22Rv1 (cell line): ENCODE data around the gene WWOX.

Experiments used
- ZFX ChIP-seq: fragments of 450-650 bp; IDR thresholded peaks from 2 replicates; pipeline ENCODE4 v1.6.1; 2017; ENCODE audit warnings: antibody characterized with exemption, borderline replicate concordance
- TF ChIP-seq, protein P1 (sequence below): fragments of 450-650 bp; IDR thresholded peaks from 2 replicates; pipeline ENCODE4 v1.5.1; 2017; ENCODE audit warnings: mild to moderate bottlenecking

DNA sequence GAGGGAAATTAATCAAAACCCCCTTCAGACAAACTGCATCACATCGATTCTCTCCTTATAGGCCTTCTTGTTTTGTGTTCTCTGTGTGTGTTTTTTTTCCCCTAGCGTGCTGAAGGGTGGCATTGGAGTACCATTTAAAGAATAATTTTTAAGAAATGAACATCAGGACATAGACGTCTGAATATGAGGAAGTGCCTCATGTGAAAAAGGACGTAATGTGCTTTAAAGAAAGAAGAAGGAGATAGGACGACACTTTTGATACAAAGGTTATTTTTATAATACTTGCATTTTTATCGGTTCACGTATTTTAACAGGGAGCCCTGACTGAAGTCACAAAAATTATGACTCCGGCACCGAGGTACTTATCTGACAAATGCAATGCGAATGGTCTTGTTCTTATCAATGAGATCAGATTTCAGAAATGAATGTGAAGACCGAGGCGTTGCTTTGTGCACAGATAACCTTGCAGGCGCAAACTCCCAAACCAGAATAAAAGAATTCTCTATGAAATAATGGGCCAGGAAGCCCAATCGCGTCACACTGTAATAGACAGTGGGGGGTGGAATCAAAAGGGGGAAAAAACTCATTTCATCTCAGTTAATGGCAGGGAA, 894.8 kb downstream of the WWOX start:
- TF ChIP-seq, protein P1, sequence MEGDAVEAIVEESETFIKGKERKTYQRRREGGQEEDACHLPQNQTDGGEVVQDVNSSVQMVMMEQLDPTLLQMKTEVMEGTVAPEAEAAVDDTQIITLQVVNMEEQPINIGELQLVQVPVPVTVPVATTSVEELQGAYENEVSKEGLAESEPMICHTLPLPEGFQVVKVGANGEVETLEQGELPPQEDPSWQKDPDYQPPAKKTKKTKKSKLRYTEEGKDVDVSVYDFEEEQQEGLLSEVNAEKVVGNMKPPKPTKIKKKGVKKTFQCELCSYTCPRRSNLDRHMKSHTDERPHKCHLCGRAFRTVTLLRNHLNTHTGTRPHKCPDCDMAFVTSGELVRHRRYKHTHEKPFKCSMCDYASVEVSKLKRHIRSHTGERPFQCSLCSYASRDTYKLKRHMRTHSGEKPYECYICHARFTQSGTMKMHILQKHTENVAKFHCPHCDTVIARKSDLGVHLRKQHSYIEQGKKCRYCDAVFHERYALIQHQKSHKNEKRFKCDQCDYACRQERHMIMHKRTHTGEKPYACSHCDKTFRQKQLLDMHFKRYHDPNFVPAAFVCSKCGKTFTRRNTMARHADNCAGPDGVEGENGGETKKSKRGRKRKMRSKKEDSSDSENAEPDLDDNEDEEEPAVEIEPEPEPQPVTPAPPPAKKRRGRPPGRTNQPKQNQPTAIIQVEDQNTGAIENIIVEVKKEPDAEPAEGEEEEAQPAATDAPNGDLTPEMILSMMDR: no peak
- TF ChIP-seq ZFX: no peak
